Caki2 (cell line): ENCODE measurements around the gene RPUSD3. TPM values are rescaled to one million over a fixed set of nuclear protein-coding genes. Genes with fewer than 3 reads are reported as not detected.
"Not testable (repeated sequence)": the region's sequence is repeated elsewhere in the genome, so short reads cannot be mapped to it uniquely, and the experiment has no call there.

ENCODE experiments used
- DNase-seq: peaks from one replicate; pipeline ENCODE4 v3.0.0-alpha.2; 2015; ENCODE audit warnings: low read depth
- in situ Hi-C: cut with HindIII; loops from 2 replicates; pipeline ENCODE4 v1.10.0; 2016; ENCODE audit warnings: low sequenced_read_pairs, low pct_unique_long_range_greater_than_20kb, mixed read lengths
- total RNA-seq: library from RNA; depleted of rRNA; stranded (reverse); fragments of >200 nt; shearing (Covaris generic); gene quantifications from 2 replicates; pipeline ENCODE4 v1.2.3, GENCODE V29; 2014; ENCODE audit warnings: low replicate concordance; rRNA removed

Gene RPUSD3, protein sequence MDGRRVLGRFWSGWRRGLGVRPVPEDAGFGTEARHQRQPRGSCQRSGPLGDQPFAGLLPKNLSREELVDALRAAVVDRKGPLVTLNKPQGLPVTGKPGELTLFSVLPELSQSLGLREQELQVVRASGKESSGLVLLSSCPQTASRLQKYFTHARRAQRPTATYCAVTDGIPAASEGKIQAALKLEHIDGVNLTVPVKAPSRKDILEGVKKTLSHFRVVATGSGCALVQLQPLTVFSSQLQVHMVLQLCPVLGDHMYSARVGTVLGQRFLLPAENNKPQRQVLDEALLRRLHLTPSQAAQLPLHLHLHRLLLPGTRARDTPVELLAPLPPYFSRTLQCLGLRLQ
- 22.3 and 43.5 TPM in 2 replicates for total RNA-seq

DNA sequence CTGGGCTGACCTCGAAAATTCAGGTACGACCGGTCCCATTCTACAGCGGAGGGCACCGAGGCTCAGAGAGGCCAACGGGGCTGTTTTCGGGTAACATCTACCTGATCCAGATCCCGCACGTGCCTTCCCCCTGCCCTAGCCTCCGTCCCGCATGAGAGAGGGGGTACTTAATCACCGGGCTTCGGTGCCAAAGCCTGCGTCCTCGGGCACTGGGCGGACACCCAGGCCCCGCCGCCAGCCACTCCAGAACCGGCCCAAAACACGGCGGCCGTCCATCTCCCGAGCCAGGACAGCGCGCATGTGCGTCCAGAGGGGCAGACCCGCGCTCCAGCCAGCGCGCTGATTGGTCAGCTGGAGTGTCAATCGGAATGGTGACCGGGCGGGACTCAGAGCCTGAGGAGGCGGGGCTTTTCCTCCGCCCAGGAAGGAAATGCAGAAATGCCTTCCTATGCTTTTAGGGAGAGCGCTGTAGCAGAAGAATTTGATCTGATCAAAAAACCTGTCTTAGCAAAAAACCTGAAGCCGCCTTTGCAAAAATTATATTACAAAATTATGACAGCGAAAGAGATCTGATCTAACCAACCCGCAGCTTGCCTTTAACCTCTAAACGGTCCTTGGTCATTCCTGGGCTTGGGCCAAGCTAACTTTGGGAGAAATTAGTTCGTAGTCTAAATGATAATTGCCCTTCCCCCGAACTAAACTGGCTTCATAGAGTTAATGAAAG is at the start of gene RPUSD3:
Gene RPUSD3 (minus strand): TSS at position 294 of the 724 bp plus-strand sequence. CDS start 18 bp downstream, at position 276.
- peak; percentile 86 for DNase-seq
- in situ Hi-C loops = no loop called here

DNA sequence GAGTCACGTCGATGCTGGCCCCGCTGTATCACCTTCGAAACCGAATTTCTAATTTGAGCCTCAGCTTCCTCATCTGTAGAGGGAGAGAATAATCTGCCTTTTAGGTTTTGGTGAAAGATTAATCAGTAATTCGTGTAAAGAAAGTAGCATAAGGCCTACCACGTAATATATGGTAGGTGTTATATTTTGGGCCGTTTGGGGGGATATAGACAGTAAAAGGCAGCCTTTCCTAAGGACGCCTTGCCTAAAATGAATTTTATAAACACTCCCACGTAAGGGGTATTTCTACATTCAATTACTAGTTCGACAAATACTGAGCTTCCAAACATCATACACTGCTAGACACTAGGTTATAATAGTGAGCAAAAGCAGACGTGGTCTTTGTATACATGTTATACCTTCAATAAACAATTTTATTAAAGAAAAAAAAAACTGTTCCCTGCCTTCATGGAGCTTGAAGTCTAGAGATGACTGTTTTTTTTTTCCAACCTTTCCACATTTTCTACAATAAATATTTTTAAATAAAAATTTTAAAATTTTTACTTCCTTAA is 47.3 kb upstream of the RPUSD3 start:
- in situ Hi-C loops = no loop called here

DNA sequence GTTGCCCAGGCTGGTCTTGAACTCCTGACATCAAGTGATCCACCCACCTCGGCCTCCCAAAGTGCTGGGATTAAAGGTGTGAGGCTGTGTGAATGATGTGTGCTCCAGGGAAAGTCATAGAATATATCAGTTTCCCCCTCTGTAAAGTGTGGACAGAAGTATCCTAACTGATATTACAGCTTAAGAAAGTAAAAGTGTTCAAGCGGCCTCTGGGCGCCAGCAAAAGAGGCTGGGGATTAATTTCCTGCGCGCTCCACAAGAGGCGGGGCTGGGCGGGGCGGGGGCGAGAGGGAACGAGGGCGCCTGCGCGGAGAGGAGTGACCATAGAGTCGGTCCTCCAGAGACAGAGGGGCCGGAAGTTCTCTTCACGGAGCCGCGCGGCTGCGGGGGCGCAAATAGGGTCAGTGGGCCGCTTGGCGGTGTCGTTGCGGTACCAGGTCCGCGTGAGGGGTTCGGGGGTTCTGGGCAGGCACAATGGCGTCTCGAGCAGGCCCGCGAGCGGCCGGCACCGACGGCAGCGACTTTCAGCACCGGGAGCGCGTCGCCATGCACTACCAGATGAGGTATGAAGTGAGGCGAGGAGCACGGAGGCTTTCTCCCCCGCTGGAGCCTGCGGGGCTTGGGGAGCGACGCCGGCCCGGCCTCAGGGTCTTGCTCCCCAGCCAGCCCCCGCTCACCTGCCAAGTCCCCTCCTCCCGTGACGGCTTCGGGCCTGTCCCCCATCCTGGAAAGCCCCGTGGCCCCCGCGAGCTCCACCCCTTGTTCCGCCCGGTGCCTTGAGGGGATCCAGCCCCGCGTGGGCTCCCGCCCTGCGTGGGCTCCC is 46.7 kb upstream of the RPUSD3 start, which contains the start of gene JAGN1:
Gene JAGN1 (plus strand): TSS at position 362 of the 823 bp plus-strand sequence. CDS start 113 bp downstream, at position 475.
- in situ Hi-C loops = no loop called here
- DNase-seq = peak; percentile 79

More for the DNA sequence above, 47.3 kb upstream of the RPUSD3 start:
- no peak for DNase-seq

DNA sequence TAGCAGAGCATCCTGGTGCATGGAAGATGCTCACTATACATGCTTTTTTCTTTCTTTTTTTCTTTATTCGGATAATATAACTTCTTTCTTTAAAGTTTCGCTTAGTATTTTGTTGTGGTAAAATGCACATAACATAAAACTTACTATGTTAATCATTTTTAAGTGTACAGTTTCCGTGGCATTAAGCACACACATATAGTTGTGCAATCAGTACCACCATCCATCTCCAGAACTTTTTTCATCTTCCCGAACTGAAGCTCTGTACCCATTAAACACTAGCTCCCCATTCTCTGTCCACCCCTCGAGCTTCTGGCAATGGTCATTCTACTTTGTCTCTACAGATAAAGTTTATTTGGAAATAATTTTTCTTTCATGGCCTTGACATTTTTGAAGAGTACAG is 45.6 kb upstream of the RPUSD3 start:
- in situ Hi-C loops = no loop called here
- DNase-seq = no peak

DNA sequence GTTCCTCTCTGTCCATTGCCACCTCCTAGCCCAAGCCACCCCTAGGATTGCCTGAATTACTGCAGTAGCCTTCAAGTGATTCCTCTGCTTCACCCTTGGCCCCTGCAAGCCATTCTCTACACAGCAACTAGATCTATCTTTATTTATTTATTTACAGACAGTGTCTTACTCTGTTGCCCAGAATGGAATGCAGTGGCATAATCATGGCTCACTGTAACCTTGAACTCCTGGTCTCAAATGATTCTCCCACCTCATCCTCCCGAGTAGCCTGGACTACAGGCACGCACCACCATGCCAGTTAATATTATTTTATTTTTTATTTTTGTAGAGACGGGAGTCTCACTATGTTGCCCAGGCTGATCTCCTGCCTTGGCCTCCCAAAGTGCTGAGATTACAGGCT is 44.7 kb upstream of the RPUSD3 start:
- in situ Hi-C loops = no loop called here
- no peak for DNase-seq

DNA sequence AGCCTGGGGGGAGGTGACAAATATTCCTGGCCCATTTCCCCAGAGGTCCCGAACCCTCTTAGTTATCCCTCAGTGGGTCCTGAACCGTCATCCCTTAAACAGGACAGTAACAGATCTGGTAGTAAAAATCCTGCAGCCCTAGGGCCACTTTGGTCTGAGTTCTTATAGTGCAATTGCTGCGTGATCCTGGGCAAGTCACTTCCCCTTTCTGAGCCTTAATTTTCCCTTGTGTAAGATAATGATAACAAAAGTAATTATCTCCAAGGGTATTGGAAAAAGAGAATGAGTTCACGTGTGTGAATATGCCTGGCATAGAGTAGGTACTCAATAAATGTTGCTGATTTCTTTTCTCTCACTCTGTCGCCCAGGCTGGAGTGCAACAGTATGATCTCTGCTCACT is 43.7 kb upstream of the RPUSD3 start:
- DNase-seq = no peak
- in situ Hi-C loops = no loop called here

DNA sequence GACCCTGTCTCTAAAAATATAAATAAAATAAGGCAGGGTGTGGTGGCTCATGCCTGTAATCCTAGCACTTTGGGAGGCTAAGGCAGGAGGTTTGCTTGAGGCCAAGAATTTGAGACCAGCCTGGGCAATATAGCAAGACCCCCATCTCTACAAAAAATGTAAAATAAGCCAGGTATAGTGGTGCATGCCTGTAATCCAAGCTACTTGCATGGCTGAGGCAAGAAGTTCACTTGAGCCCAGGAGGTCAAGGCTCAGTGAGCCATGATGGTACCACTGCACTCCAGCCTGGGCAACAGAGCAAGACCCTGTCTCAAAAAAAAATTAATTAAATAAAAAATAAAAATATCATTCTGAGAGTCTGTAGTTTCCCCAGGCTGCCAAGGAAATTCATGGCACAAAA is 42.5 kb upstream of the RPUSD3 start:
- DNase-seq = no peak
- in situ Hi-C loops = no loop called here

DNA sequence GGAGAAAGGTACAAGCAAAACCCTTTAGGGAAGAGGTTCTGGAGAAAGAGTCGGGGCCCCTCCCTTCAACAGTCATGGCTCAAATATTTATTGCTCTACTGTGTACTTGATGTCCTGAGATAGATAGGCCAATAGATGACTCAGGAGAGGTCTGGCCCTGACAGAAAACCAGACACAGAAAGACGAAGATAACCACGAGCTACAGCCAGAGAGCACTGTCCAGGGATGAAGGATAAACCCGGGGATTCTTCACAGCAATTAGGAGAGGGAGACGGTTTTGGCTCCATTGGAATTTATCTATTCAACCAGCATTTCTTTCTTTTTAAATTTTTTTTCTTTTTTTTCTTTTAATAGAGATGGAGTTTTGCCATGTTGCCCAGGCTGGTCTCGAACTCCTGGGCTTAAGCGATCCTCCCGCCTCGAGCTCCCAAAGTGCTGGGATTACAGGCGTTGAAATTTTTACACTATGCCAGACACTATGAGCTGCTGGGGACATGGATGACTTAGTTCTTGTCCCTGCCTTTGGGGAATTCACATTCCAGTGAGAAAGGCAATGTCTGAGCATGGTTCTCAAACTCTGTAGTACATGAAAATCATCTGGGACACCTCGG is 40.9 kb upstream of the RPUSD3 start:
- in situ Hi-C loops = no loop called here
- peak; percentile 48 for DNase-seq

DNA sequence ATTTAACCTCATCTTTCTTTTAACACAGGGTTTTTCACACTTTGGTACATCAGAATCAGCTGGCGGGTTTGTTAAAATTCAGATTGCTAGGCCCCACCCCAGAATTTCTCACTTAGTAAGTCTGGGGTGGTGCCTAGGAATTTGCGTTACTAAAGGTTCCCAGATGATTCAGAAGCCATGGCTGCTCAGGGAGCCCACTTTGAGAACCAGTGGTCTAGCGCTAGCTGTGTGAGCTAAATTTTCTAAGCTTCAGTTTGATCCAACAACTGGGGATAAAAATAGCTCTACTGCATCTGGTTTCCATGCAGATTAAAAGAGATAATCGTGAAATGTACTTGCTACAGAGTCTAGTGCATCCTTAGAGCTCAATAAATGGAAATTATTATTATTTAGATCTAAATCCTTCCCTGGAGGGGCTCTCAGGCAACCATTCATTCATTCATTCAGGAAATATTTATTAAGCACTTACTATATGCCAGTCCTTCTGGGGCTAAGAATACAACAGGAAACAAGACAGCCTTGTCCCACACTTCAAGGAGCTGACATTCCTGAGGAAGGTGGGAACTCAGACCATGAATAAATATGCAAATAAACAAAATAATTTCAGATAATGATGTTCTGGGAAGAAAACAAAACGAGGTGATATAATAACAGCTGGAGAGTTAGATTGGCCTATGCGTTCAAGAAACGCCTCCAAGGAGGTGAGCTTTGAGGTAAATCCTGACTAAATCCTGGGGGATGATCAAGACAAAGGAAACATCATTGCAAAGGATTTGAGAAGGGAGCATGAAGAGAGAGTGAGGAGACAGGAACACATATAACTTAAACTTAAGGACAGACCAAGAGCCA is 40.1 kb upstream of the RPUSD3 start:
- no peak for DNase-seq
- in situ Hi-C loops = no loop called here

DNA sequence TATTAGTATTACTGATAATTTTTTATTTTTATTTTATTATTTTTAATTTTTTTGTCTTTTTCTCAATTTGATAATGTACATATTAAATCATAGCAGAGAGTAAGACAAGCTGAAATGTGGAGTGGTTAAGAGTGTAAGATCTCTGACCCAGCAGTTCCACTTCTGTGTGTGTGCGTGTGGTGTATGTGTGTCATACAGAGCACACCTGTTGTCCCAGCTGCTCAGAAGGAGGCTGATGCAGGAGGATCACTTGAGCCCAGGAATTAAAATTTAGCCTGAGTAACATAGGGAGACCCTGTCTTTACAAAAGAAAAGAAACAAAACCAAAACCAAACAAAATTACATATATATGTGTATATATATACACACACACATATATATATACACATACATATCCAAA is 37.6 kb upstream of the RPUSD3 start:
- DNase-seq = no peak
- in situ Hi-C loops = no loop called here

DNA sequence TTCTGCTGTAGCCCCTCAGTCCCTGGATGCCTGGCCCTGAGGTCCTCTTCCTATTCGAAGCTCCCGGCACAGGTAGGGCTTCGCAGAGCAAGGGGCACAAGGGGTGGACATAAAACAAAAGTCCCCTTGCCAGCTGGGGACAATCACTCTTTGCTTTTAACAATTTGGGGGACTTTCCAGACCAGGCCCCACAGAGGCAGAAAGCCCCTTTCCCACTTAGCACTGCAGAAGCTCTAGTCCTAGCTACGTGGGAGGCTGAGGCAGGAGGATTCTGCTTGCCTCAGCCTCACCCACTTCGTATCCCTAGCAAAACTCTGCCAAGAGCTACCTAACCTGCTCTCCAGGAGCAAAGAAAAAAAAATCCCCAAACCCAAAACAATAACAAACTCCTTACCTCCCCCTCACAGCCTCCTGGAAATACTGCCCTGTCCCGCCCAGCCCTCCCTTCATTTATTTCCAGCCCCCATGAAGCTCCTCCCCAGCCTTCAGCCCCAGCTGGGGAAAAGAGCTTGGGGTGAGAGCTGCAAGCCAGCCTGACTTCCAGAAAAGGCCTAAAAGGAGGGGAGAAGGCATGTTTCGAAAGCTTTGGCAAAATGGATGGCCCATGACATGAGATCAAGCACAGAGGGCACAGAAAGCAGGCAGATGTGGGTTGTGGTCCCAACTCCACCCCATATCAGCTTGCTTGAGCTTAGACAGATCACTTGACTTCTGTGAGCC is 36.2 kb upstream of the RPUSD3 start, which contains the start of gene CIDEC:
Gene CIDEC (minus strand): TSS at position 424 of the 720 bp plus-strand sequence. CDS start 1,767 bp downstream, outside the sequence.
- DNase-seq = no peak
- in situ Hi-C loops = no loop called here

DNA sequence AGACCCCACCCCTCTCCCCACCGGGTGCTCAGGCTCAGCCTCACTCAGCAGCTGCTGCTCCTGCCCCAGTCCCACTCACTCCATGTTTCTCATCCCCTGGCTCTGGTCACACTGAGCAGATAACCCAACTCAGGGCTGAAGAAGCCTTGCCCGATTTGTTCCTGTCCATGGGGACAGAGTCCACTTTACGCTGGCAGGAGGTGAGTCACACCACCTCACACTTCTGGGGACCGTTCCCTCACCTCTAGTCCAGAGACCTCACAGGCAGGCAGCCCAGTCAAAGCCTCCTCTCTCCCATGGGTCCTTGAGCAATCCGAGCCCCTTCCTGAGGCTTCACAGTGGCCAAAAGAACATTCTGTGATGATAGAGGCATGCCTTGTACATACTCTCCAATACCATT is 34.9 kb upstream of the RPUSD3 start:
- in situ Hi-C loops = no loop called here
- no peak for DNase-seq

DNA sequence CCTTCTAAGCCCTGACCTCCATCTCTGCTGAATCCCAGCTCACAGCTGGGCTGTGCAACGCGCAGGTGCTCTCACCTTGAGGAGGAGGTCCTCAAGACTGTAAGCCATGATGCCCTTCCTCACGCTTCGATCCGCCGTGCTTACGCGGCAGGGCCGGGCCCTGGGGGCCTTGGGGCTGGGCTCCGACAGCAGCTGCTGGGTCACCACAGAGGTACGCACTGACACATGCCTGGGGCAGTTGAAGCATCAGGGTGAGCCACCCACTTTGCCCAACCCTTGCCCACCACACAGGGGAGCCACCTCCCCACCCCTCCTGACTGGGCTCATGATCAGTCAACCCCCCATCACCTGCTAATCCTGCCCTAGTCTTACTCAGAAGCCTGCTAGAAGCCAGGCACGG is 33.2 kb upstream of the RPUSD3 start:
- in situ Hi-C loops = no loop called here
- DNase-seq = no peak

DNA sequence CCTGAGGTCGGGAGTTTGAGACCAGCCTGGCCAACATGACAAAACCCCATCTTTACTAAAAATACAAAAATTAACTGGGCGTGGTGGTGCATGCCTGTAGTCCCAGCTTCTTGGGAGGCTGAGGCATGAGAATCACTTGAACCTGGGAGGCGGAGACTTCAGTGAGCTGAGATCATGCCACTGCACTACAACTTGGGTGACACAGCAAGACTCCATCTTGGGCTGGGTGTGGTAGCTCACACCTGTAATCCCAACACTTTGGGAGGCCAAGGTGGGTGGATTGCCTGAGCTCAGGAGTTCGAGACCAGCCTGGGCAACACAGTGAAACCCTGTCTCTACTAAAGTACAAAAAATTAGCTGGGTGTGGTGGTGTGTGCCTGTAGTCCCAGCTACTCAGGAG is 32.4 kb upstream of the RPUSD3 start:
- in situ Hi-C loops, DNase-seq: not testable (repeated sequence)

DNA sequence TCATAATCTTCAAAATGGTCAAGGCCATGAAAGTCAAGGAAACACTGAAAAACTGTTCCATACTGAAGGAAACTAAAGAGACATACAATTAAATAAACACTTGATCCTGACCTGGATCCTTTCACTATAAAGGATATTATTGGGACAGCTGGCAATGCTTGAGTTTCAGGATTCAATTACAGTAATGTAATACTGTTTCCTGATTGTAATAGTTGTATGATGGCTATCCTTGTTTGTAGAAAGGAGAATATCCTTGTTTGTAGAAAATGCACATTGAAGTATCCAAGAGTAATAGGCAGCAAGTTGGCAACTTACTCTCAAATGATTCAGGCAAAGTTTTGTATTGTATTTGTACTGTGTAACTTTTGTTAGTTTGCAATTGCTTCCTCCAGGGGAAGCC is 31.6 kb upstream of the RPUSD3 start:
- in situ Hi-C loops = no loop called here
- no peak for DNase-seq

DNA sequence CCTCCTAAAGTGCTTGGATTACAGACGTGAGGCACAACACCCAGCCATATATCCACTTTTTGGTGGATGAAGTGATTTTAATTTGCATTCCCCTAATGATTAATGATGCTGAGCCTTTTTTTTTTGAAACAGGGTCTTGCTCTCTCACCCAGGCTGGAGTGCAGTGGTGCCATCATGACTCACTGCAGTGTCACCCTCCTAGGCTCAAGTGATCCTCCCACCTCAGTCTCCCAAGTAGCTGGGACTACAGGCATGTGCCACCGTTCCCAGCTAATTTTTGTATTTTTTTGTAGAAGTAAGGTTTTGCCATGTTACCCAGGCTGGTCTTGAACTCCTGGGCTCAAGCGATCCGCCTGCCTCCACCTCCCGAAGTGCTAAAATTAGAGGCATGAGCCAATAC is 28.3 kb upstream of the RPUSD3 start:
- in situ Hi-C loops, DNase-seq: not testable (repeated sequence)
